ENCODE results near the gene BIRC6. TPM values are rescaled to one million over a fixed set of nuclear protein-coding genes. Genes with fewer than 3 reads are reported as not detected.

Gene BIRC6
- total RNA-seq, 1 donor from 2014 or later = 82.4 TPM

DNA sequence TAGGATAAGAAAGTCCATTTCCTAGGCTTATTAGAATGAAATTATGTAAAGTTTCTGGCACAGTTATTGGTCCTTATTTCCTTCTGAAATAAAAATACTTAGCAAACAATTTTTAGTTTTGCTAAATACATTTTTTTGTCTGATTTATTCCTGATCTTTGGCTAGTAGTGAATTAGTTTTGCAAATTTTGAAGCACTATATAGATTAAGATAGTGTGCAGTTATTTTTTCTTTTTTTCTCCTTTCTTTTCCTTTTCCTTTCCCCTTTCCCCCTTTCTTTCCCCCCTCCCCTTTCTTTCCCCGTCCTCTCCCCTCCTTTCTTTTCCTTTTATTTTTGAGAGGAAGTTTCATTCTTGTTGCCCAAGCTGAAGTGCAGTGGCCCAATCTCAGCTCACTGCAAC lies 59.7 kb downstream of the BIRC6 start:
- H3K9me3 Mint-ChIP-seq = no peaks in the 10 kb centered on the region
- DNase-seq (ENCODE audit: extremely low spot score, unreplicated experiment) = no peak
- no peak overlapping the region for H3K4me3 Mint-ChIP-seq
- H3K4me1 Mint-ChIP-seq (ENCODE audit: unreplicated experiment) = peaks cover 3% of the 10 kb centered on the region
- peaks cover 19% of the 10 kb centered on the region for H3K36me3 Mint-ChIP-seq
- H3K27ac Mint-ChIP-seq = no peak overlapping the region
- TF ChIP-seq, protein P1, sequence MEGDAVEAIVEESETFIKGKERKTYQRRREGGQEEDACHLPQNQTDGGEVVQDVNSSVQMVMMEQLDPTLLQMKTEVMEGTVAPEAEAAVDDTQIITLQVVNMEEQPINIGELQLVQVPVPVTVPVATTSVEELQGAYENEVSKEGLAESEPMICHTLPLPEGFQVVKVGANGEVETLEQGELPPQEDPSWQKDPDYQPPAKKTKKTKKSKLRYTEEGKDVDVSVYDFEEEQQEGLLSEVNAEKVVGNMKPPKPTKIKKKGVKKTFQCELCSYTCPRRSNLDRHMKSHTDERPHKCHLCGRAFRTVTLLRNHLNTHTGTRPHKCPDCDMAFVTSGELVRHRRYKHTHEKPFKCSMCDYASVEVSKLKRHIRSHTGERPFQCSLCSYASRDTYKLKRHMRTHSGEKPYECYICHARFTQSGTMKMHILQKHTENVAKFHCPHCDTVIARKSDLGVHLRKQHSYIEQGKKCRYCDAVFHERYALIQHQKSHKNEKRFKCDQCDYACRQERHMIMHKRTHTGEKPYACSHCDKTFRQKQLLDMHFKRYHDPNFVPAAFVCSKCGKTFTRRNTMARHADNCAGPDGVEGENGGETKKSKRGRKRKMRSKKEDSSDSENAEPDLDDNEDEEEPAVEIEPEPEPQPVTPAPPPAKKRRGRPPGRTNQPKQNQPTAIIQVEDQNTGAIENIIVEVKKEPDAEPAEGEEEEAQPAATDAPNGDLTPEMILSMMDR (conservative IDR thresholded peaks at IDR 0.05) = no peak
- H3K27me3 Mint-ChIP-seq = no peaks in the 10 kb centered on the region

DNA sequence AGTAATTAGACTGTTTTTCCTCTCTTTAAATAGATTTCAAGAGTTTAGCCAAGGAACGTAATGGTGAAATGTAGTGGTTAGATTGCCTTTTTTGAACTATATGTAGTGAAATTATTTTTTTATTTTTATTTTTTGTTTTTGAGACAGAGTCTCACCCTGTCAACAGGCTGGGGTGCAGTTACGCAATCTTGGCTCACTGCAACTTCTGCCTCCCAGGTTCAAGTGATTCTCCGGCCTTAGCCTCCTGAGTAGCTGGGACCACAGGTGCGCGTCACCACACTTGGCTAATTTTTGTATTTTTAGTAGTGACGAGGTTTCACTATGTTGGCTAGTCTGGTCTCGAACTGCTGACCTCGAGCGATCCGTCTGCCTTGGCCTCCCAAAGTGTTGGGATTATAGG lies 60.8 kb downstream of the BIRC6 start:
- no peak overlapping the region for H3K4me3 Mint-ChIP-seq

GRCh38 chr2:32418778-32419177 lies 62.0 kb downstream of the BIRC6 start:
- peaks cover 6% of the 10 kb centered on the region for H3K4me1 Mint-ChIP-seq (ENCODE audit: unreplicated experiment)
- no peak for DNase-seq (ENCODE audit: extremely low spot score, unreplicated experiment)
- H3K36me3 Mint-ChIP-seq = peaks cover 26% of the 10 kb centered on the region
- H3K9me3 Mint-ChIP-seq = no peaks in the 10 kb centered on the region
- H3K27ac Mint-ChIP-seq = no peak overlapping the region
- H3K27me3 Mint-ChIP-seq = no peaks in the 10 kb centered on the region
- no peak overlapping the region for H3K4me3 Mint-ChIP-seq
- TF ChIP-seq, protein P1 (conservative IDR thresholded peaks at IDR 0.05) = no peak

More for the DNA sequence above, 60.8 kb downstream of the BIRC6 start:
- TF ChIP-seq, protein P1 (conservative IDR thresholded peaks at IDR 0.05) = no peak
- no peak overlapping the region for H3K27ac Mint-ChIP-seq
- H3K4me1 Mint-ChIP-seq (ENCODE audit: unreplicated experiment) = peaks cover 6% of the 10 kb centered on the region
- H3K36me3 Mint-ChIP-seq = peaks cover 26% of the 10 kb centered on the region
- H3K27me3 Mint-ChIP-seq = no peaks in the 10 kb centered on the region
- no peak for DNase-seq (ENCODE audit: extremely low spot score, unreplicated experiment)
- H3K9me3 Mint-ChIP-seq = no peaks in the 10 kb centered on the region

DNA sequence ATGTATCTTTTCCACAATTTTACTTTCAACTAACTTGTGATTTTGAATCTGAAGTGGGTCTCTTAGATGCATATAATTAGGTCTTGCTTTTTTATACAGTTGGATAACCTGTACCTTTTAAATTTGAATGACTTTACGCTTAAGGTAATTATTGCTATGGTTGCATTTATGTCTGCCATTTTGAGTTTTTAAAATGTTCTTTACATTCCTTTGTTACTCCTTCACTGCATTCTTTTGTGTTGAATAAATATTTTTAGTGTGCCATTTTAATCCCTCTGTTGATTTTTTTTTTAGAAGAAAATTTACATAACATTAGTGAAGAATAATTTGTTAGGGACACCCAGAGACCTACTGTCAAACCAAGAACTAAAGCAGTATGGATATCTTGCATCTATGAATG lies 65.3 kb downstream of the BIRC6 start:
- Mint-ChIP-seq H3K27ac (no peak overlapping the region), H3K4me1 (ENCODE audit: unreplicated experiment) (peaks cover 6% of the 10 kb centered on the region), H3K4me3 (no peak overlapping the region), H3K36me3 (peaks cover 32% of the 10 kb centered on the region), H3K27me3 (no peaks in the 10 kb centered on the region), H3K9me3 (no peaks in the 10 kb centered on the region)
- TF ChIP-seq, protein P1 (conservative IDR thresholded peaks at IDR 0.05) = no peak
- DNase-seq (ENCODE audit: extremely low spot score, unreplicated experiment) = no peak

GRCh38 chr2:32423536-32423935 lies 66.7 kb downstream of the BIRC6 start:
- no peak for DNase-seq (ENCODE audit: extremely low spot score, unreplicated experiment)
- Mint-ChIP-seq H3K36me3 (peaks cover 22% of the 10 kb centered on the region), H3K27me3 (no peaks in the 10 kb centered on the region), H3K9me3 (no peaks in the 10 kb centered on the region), H3K4me1 (ENCODE audit: unreplicated experiment) (peaks cover 16% of the 10 kb centered on the region), H3K4me3 (no peak overlapping the region), H3K27ac (no peak overlapping the region)
- TF ChIP-seq, protein P1 (conservative IDR thresholded peaks at IDR 0.05) = no peak

DNA sequence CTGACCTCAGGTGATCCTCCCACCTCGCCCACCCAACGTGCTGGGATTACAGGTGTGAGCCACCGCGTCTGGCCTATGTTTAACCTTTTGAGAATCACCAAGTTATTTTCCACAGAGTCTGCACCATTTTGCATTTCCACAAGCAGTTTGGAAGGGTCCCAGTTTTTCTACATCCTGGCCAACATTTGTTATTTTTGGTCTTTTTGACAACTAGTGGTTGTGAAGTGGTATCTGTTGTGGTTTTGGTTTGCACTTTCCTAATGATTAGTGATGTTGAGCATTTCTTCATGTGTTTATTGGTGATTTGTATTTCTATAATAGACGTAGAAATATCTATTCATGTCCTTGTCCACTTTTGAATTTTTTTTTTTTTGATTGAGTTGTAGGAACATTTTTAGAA lies 67.9 kb downstream of the BIRC6 start:
- TF ChIP-seq, protein P1 (conservative IDR thresholded peaks at IDR 0.05) = no peak
- Mint-ChIP-seq H3K27ac (no peak overlapping the region), H3K4me1 (ENCODE audit: unreplicated experiment) (peaks cover 16% of the 10 kb centered on the region), H3K36me3 (peaks cover 24% of the 10 kb centered on the region), H3K4me3 (no peak overlapping the region), H3K27me3 (no peaks in the 10 kb centered on the region), H3K9me3 (no peaks in the 10 kb centered on the region)
- DNase-seq (ENCODE audit: extremely low spot score, unreplicated experiment) = no peak
